ENCODE results near the gene ANKRD37.

The ANKRD37 gene

GRCh38 chr4:185374573-185374972 lies 22.1 kb upstream of the ANKRD37 start:
- Mint-ChIP-seq H3K27ac (no peak overlapping the region), H3K36me3 (ENCODE audit: low read depth) (peaks cover 21% of the 10 kb centered on the region), H3K27me3 (ENCODE audit: low read depth) (no peaks in the 10 kb centered on the region), H3K9me3 (no peaks in the 10 kb centered on the region), H3K4me1 (no peaks in the 10 kb centered on the region), H3K4me3 (no peak overlapping the region)
- no peak for TF ChIP-seq CTCF (IDR thresholded peaks at IDR 0.05; ENCODE audit: unreplicated experiment in 3 of 3)

- Mint-ChIP-seq H3K4me1 (no peaks in the 10 kb centered on the region), H3K36me3 (ENCODE audit: low read depth) (peaks cover 41% of the 10 kb centered on the region), H3K9me3 (peaks cover 15% of the 10 kb centered on the region), H3K4me3 (no peak overlapping the region), H3K27me3 (ENCODE audit: low read depth) (peaks cover 5% of the 10 kb centered on the region), H3K27ac (no peak overlapping the region)
- no peak for TF ChIP-seq CTCF (IDR thresholded peaks at IDR 0.05; ENCODE audit: unreplicated experiment in 3 of 3)
Observed at GRCh38 chr4:185378264-185378663, 18.4 kb upstream of the ANKRD37 start.

- Mint-ChIP-seq H3K4me3 (no peak overlapping the region), H3K27me3 (ENCODE audit: low read depth) (peaks cover 5% of the 10 kb centered on the region), H3K36me3 (ENCODE audit: low read depth) (peaks cover 50% of the 10 kb centered on the region), H3K4me1 (peaks cover 5% of the 10 kb centered on the region), H3K9me3 (peaks cover 15% of the 10 kb centered on the region), H3K27ac (no peak overlapping the region)
- TF ChIP-seq CTCF (IDR thresholded peaks at IDR 0.05; ENCODE audit: unreplicated experiment in 3 of 3), result no peak
Observed at GRCh38 chr4:185379326-185380295, 17.0 kb upstream of the ANKRD37 start.

- peaks cover 50% of the 10 kb centered on the region for H3K36me3 Mint-ChIP-seq (ENCODE audit: low read depth)
- no peak for TF ChIP-seq CTCF (IDR thresholded peaks at IDR 0.05; ENCODE audit: unreplicated experiment in 3 of 3)
- H3K27ac Mint-ChIP-seq, result no peak overlapping the region
- H3K27me3 Mint-ChIP-seq (ENCODE audit: low read depth), result peaks cover 5% of the 10 kb centered on the region
- peaks cover 12% of the 10 kb centered on the region for H3K4me1 Mint-ChIP-seq
- no peak overlapping the region for H3K4me3 Mint-ChIP-seq
- peaks cover 15% of the 10 kb centered on the region for H3K9me3 Mint-ChIP-seq
Observed at GRCh38 chr4:185380320-185380719, 16.3 kb upstream of the ANKRD37 start.

- Mint-ChIP-seq H3K4me1 (peaks cover 13% of the 10 kb centered on the region), H3K36me3 (ENCODE audit: low read depth) (peaks cover 45% of the 10 kb centered on the region), H3K9me3 (peaks cover 15% of the 10 kb centered on the region), H3K4me3 (no peak overlapping the region), H3K27me3 (ENCODE audit: low read depth) (peaks cover 5% of the 10 kb centered on the region), H3K27ac (no peak overlapping the region)
- no peak for TF ChIP-seq CTCF (IDR thresholded peaks at IDR 0.05; ENCODE audit: unreplicated experiment in 3 of 3)
Observed at GRCh38 chr4:185381288-185382196, 15.1 kb upstream of the ANKRD37 start.

All from nephron (organoid).